ENCODE results near the gene ANP32B. TPM values are rescaled to one million over a fixed set of nuclear protein-coding genes. Genes with fewer than 3 reads are reported as not detected.

The ANP32B gene
- total and polyA plus RNA-seq, 2 donors (not counting 1 experiment from before 2014, with no cell fraction given): 17.6 to 138 TPM

DNA sequence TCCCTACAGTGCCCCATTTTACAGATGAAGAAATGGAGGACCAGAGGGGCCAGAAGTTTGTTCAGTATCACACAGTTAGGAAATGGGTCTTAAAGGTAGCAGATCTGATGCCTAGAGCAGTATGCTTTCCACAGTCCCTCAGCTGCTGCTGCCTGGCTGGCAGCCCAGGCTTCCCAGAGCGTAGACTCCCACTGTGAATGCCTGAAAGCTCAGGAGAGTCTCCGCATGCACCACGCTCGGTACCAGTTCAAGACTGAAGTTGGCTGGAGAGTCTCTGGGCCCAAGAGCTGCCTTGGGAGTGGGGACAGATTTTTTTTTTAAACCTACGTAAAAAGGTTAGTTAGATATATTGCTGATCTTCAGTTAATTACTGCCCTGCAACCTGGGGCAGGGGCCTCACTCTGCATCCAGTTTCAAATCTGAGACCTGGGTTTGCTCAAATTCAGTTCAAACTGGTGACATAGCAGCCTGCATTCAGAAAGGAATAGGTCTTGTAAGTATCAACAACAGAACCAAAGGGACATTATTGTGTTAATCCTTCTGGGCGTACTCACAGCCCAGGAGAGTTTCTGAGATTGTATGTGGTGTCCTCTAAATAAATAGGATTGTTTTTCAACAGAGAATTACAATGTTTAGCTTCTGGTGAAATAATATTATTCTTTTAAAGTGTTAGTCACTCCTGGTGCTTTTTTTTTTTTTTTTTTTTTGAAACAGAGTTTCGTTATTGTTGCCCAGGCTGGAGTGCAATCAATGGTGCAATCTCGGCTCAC is 81.7 kb downstream of the ANP32B start:
- Histone ChIP-seq H3K79me2 (ENCODE audit: control insufficient read depth, insufficient read depth, low read length) (peaks cover 14% of the 10 kb centered on the region), H4K20me1 (ENCODE audit: control insufficient read depth, insufficient read depth, low read length, poor library complexity, severe bottlenecking) (no peaks in the 10 kb centered on the region), H3K27me3 (replicated peaks in 1 of 4; ENCODE audit: control extremely low read depth in 1 of 4, control insufficient read depth in 3 of 4, insufficient read depth in 4 of 4, low read length in 3 of 4) (no peaks in the 10 kb centered on the region), H3K27ac (ENCODE audit: low read length in 2 of 2) (no peak overlapping the region), H3K9me3 (ENCODE audit: control extremely low read depth in 1 of 3, control insufficient read depth in 2 of 3, insufficient read depth in 1 of 3, low read length in 2 of 3) (no peaks in the 10 kb centered on the region), H3K4me2 (replicated peaks; ENCODE audit: low read depth, low read length, poor library complexity, severe bottlenecking) (no peak overlapping the region), H3K4me3 (ENCODE audit: control extremely low read depth in 1 of 5, extremely low read depth in 1 of 5, insufficient read depth in 1 of 5, low read depth in 2 of 5, low read length in 4 of 5) (no peak overlapping the region), H3K4me1 (ENCODE audit: control insufficient read depth in 2 of 2, insufficient read depth in 2 of 2, low read length in 2 of 2) (no peaks in the 10 kb centered on the region), H3K36me3 (replicated peaks in 1 of 2; ENCODE audit: control extremely low read depth in 1 of 2, control insufficient read depth in 1 of 2, extremely low read depth in 1 of 2, insufficient read depth in 2 of 2, low read length in 1 of 2) (peaks cover 0 to 14% of the 10 kb centered on the region in 2 experiments), H2AFZ (ENCODE audit: insufficient read depth, low read depth, low read length, poor library complexity, severe bottlenecking) (no peak overlapping the region), H3K9ac (ENCODE audit: low read length) (no peak overlapping the region)
- no peak for TF ChIP-seq CTCF (IDR thresholded peaks at IDR 0.05)
- TF ChIP-seq EZH2 (IDR thresholded peaks at IDR 0.05; ENCODE audit: borderline replicate concordance, insufficient read depth, low read depth, low read length, poor library complexity, severe bottlenecking): no peak
- no peak for ATAC-seq (ENCODE audit: low read depth)
- H3K4me1 Mint-ChIP-seq: peaks cover 4% of the 10 kb centered on the region
- CTCF ChIA-PET: interaction anchor here (0.6 to 1.4 kb wide), 2 partner anchors 41 to 117 kb away, joined by 3 read pairs; no protein-coding TSS in a partner anchor
- no peak for DNase-seq
- intact Hi-C loops (cut with micrococcal nuclease): no loop called here
- no peaks in the 10 kb centered on the region for H3K27me3 Mint-ChIP-seq
- 93% methylated on average over 5 of the region's 8 CpGs for WGBS (ENCODE audit: insufficient coverage)
- H3K4me3 Mint-ChIP-seq: no peak overlapping the region
- POLR2A ChIA-PET: no interaction called here
- no peaks in the 10 kb centered on the region for H3K9me3 Mint-ChIP-seq (ENCODE audit: insufficient read depth)
- no peak overlapping the region for H3K27ac Mint-ChIP-seq

Small RNA genes lying within 50 kb of the gene (small RNA-seq; reads per million reads assigned to genes)
- gene RNU6-918P (ENCODE audit: insufficient read length, low read depth, low replicate concordance): not detected

Other genes starting within 250 kb of the ANP32B start
- not detected in 2 replicates for gene FOXE1, start 130.1 kb upstream of the ANP32B start, total RNA-seq
- gene FOXE1, start 130.1 kb upstream of the ANP32B start, polyA plus RNA-seq: not detected in 2 replicates
- 40.2 and 42.3 TPM in 2 replicates for gene TRMO, start 60.8 kb upstream of the ANP32B start, total RNA-seq
- 16.9 and 39.5 TPM in 2 replicates for gene TRMO, start 60.8 kb upstream of the ANP32B start, polyA plus RNA-seq
- not detected in 2 replicates for gene HEMGN, start 45.2 kb upstream of the ANP32B start, total RNA-seq
- 0.06 TPM in 2 replicates for gene HEMGN, start 45.2 kb upstream of the ANP32B start, polyA plus RNA-seq
- 14.9 and 15.3 TPM in 2 replicates for gene NANS, start 73.4 kb downstream of the ANP32B start, total RNA-seq
- gene NANS, start 73.4 kb downstream of the ANP32B start, polyA plus RNA-seq: 14.2 and 54.2 TPM in 2 replicates
- 22.4 and 22.5 TPM in 2 replicates for gene TRIM14, start 135.9 kb downstream of the ANP32B start, total RNA-seq
- 12.5 and 23.9 TPM in 2 replicates for gene TRIM14, start 135.9 kb downstream of the ANP32B start, polyA plus RNA-seq
- gene CORO2A, start 209.3 kb downstream of the ANP32B start, total RNA-seq: 2.0 TPM in 2 replicates
- 1.1 and 1.5 TPM in 2 replicates for gene CORO2A, start 209.3 kb downstream of the ANP32B start, polyA plus RNA-seq

All from B cell (primary cell).